ENCODE results near the gene LNX2.
"Not testable (repeated sequence)": the region's sequence is repeated elsewhere in the genome, so short reads cannot be mapped to it uniquely, and the experiment has no call there.

The LNX2 gene

GRCh38 chr13:27631665-27632064, 11.3 kb upstream of the LNX2 start:
- no peak for DNase-seq (ENCODE audit: extremely low read depth, low read depth)
- TF ChIP-seq CTCF (IDR thresholded peaks at IDR 0.05; ENCODE audit: low read depth, low read length), result no peak

GRCh38 chr13:27631156-27631555, 10.8 kb upstream of the LNX2 start:
- DNase-seq (ENCODE audit: extremely low read depth, low read depth), result no peak
- no peak for TF ChIP-seq CTCF (IDR thresholded peaks at IDR 0.05; ENCODE audit: low read depth, low read length)

- not testable (repeated sequence) for DNase-seq (ENCODE audit: extremely low read depth, low read depth)
Observed at GRCh38 chr13:27628766-27629165, 8.4 kb upstream of the LNX2 start.

GRCh38 chr13:27628081-27628480, 7.8 kb upstream of the LNX2 start:
- DNase-seq (ENCODE audit: extremely low read depth, low read depth), result no peak
- no peak for TF ChIP-seq CTCF (IDR thresholded peaks at IDR 0.05; ENCODE audit: low read depth, low read length)

GRCh38 chr13:27627380-27627779, 7.1 kb upstream of the LNX2 start:
- no peak for DNase-seq (ENCODE audit: extremely low read depth, low read depth)
- TF ChIP-seq CTCF (IDR thresholded peaks at IDR 0.05; ENCODE audit: low read depth, low read length), result no peak

GRCh38 chr13:27625839-27626238, 5.5 kb upstream of the LNX2 start:
- no peak for DNase-seq (ENCODE audit: extremely low read depth, low read depth)
- TF ChIP-seq CTCF (IDR thresholded peaks at IDR 0.05; ENCODE audit: low read depth, low read length), result no peak

- TF ChIP-seq CTCF (IDR thresholded peaks at IDR 0.05; ENCODE audit: low read depth, low read length), result no peak
- DNase-seq (ENCODE audit: extremely low read depth, low read depth), result no peak
Observed at GRCh38 chr13:27624071-27624470, 3.7 kb upstream of the LNX2 start.

- no peak for TF ChIP-seq CTCF (IDR thresholded peaks at IDR 0.05; ENCODE audit: low read depth, low read length)
- no peak for DNase-seq (ENCODE audit: extremely low read depth, low read depth)
Observed at GRCh38 chr13:27622881-27623280, 2.6 kb upstream of the LNX2 start.

All from AG09319 (cell line).